DND-41 (cell line): Measurements from ENCODE around the gene FITM2.

Experiments
- ATAC-seq: fragments of 200-7000 bp; cut with Tn5 transposase; 3 replicates; pipeline ENCODE4 v1.9.1; 2021; ENCODE audit warnings: low read depth; ENCODE audit not compliant: insufficient read depth
- DNase-seq: peaks from one replicate; pipeline ENCODE4 v3.0.0-alpha.2; 2020
- H2AFZ ChIP-seq: 2 replicates; pipeline ENCODE4 v1.6.0; 2012; ENCODE audit warnings: low read depth, low read length
- H3K27ac ChIP-seq: 2 replicates; pipeline ENCODE4 v1.5.1; 2012; ENCODE audit warnings: low read length, inconsistent platforms
- H3K27me3 ChIP-seq: fragments of 200-600 bp; sonication (generic); 2 replicates; pipeline ENCODE4 v1.6.0; 2012; ENCODE audit warnings: low read length, mild to moderate bottlenecking, inconsistent platforms; ENCODE audit not compliant: insufficient read depth, poor library complexity
- H3K36me3 ChIP-seq: 2 replicates; pipeline ENCODE4 v1.5.1; 2012; ENCODE audit warnings: low read length, inconsistent platforms; ENCODE audit not compliant: insufficient read depth
- H3K4me1 ChIP-seq: 2 replicates; pipeline ENCODE4 v1.5.1; 2012; ENCODE audit warnings: mild to moderate bottlenecking, low read length; ENCODE audit not compliant: insufficient read depth
- H3K4me2 ChIP-seq: 2 replicates; pipeline ENCODE4 v1.6.0; 2012; ENCODE audit warnings: mild to moderate bottlenecking, moderate library complexity, low read length, inconsistent platforms; ENCODE audit not compliant: insufficient read depth
- H3K4me3 ChIP-seq, 2 experiments: fragments of 200-600 bp in 1 of 2; shearing (Covaris generic) in 1 of 2; 2 replicates each; pipeline ENCODE4 v1.5.1; 2012 to 2016; ENCODE audit warnings: inconsistent platforms in 2 of 2, low read length in 2 of 2, mild to moderate bottlenecking in 2 of 2, low read depth in 1 of 2, moderate library complexity in 1 of 2
- H3K79me2 ChIP-seq: 2 replicates; pipeline ENCODE4 v1.6.0; 2012; ENCODE audit warnings: low read length, inconsistent platforms; ENCODE audit not compliant: insufficient read depth
- H3K9ac ChIP-seq: 2 replicates; pipeline ENCODE4 v1.6.0; 2012; ENCODE audit warnings: low read depth, mild to moderate bottlenecking, inconsistent platforms, low read length, moderate library complexity
- H3K9me3 ChIP-seq: 2 replicates; pipeline ENCODE4 v1.5.1; 2012; ENCODE audit warnings: low read length, moderate library complexity, mild to moderate bottlenecking, inconsistent platforms; ENCODE audit not compliant: insufficient read depth, severe bottlenecking
- H4K20me1 ChIP-seq: 2 replicates; pipeline ENCODE4 v1.6.0; 2012; ENCODE audit warnings: low read length; ENCODE audit not compliant: insufficient read depth
- EZH2 ChIP-seq: IDR thresholded peaks from 3 replicates; pipeline ENCODE4 v1.6.1; 2012; ENCODE audit warnings: borderline replicate concordance, low read depth, mild to moderate bottlenecking, moderate library complexity, low read length, inconsistent platforms; ENCODE audit not compliant: severe bottlenecking
- TF ChIP-seq, protein P1 (sequence below): IDR thresholded peaks from 2 replicates; pipeline ENCODE4 v1.5.1; 2012; ENCODE audit warnings: borderline replicate concordance, low read length, moderate library complexity, mild to moderate bottlenecking; ENCODE audit not compliant: poor library complexity, severe bottlenecking; ENCODE audit errors: extremely low read depth

The FITM2 gene

DNA sequence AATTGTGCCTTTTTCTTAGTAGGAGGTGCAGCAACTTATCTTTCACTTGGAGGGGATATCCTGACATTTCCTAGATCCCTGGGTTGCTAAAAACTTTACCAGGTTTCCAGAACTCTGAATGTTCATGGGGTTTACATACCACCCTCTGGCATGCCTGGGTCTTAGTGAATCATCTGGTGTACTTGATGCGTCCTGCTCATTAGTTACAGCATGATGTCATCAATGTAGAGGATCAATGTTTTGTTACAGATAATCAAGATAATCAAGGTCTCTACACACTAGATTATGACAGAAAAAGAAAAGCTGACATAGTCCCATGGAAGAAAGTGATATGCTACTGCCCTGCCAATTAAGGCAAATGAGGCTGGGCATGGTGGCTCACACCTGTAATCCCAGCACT is 27.0 kb downstream of the FITM2 start:
- no peak overlapping the region for H3K27ac ChIP-seq
- no peak overlapping the region for H3K4me3 ChIP-seq
- no peak overlapping the region for H3K4me2 ChIP-seq
- peaks cover 10% of the 10 kb centered on the region; the same call in 1 of the 2 replicates for H4K20me1 ChIP-seq
- TF ChIP-seq EZH2, result no peak
- TF ChIP-seq, protein P1, sequence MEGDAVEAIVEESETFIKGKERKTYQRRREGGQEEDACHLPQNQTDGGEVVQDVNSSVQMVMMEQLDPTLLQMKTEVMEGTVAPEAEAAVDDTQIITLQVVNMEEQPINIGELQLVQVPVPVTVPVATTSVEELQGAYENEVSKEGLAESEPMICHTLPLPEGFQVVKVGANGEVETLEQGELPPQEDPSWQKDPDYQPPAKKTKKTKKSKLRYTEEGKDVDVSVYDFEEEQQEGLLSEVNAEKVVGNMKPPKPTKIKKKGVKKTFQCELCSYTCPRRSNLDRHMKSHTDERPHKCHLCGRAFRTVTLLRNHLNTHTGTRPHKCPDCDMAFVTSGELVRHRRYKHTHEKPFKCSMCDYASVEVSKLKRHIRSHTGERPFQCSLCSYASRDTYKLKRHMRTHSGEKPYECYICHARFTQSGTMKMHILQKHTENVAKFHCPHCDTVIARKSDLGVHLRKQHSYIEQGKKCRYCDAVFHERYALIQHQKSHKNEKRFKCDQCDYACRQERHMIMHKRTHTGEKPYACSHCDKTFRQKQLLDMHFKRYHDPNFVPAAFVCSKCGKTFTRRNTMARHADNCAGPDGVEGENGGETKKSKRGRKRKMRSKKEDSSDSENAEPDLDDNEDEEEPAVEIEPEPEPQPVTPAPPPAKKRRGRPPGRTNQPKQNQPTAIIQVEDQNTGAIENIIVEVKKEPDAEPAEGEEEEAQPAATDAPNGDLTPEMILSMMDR, result no peak
- H2AFZ ChIP-seq, result no peak overlapping the region
- peaks cover 4% of the 10 kb centered on the region for H3K9me3 ChIP-seq
- no peak overlapping the region for H3K9ac ChIP-seq
- no peak for DNase-seq
- no peaks in the 10 kb centered on the region for H3K79me2 ChIP-seq
- H3K36me3 ChIP-seq, result no peaks in the 10 kb centered on the region
- no peak for ATAC-seq
- no peaks in the 10 kb centered on the region for H3K4me1 ChIP-seq
- H3K27me3 ChIP-seq, result no peaks in the 10 kb centered on the region

DNA sequence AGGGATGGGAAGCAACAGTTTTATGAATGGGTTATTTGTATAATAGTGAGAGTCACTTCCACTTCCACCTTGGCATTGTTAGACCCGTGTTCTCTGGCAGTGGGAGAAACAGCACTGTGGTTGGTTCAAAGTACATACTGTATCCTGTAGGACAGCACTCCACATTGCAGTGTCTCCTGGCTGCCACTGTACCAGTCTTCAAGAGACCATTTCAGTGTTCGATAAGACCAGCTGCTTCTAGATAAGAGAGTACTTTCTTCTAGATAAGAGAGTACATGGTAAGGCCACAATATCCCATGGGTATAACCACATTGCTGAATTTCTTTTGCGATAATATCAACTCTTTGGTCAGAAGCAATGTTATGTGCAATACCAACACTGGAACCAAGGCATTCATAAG is 28.8 kb downstream of the FITM2 start:
- no peak overlapping the region for H3K27ac ChIP-seq
- H3K4me1 ChIP-seq, result no peaks in the 10 kb centered on the region
- peaks cover 10% of the 10 kb centered on the region; the same call in 1 of the 2 replicates for H4K20me1 ChIP-seq
- H3K9me3 ChIP-seq, result no peaks in the 10 kb centered on the region
- H3K4me2 ChIP-seq, result no peak overlapping the region
- no peak overlapping the region for H2AFZ ChIP-seq
- H3K27me3 ChIP-seq, result no peaks in the 10 kb centered on the region
- ATAC-seq (no peak), DNase-seq (no peak)
- no peaks in the 10 kb centered on the region for H3K79me2 ChIP-seq
- H3K9ac ChIP-seq, result no peak overlapping the region
- H3K4me3 ChIP-seq, result no peak overlapping the region
- no peaks in the 10 kb centered on the region for H3K36me3 ChIP-seq
- TF ChIP-seq, protein P1, result no peak

- ATAC-seq (no peak), DNase-seq (no peak)
- H3K79me2 ChIP-seq, result no peaks in the 10 kb centered on the region
- no peak overlapping the region for H3K4me2 ChIP-seq
- no peaks in the 10 kb centered on the region for H3K4me1 ChIP-seq
- H3K9ac ChIP-seq, result no peak overlapping the region
- no peaks in the 10 kb centered on the region for H3K9me3 ChIP-seq
- TF ChIP-seq, protein P1, result no peak
- no peak for TF ChIP-seq EZH2
- H4K20me1 ChIP-seq, result peaks cover 10% of the 10 kb centered on the region; the same call in 1 of the 2 replicates
- H3K36me3 ChIP-seq, result no peaks in the 10 kb centered on the region
- H3K27me3 ChIP-seq, result no peaks in the 10 kb centered on the region
- no peak overlapping the region for H2AFZ ChIP-seq
- no peak overlapping the region for H3K4me3 ChIP-seq
- no peak overlapping the region for H3K27ac ChIP-seq
Measured at GRCh38 chr20:44280387-44280786, 30.6 kb downstream of the FITM2 start.

GRCh38 chr20:44279228-44279627 is 31.8 kb downstream of the FITM2 start:
- TF ChIP-seq EZH2, result no peak
- TF ChIP-seq, protein P1, result no peak
- H3K4me2 ChIP-seq, result no peak overlapping the region

More at GRCh38 chr20:44279228-44279627, 31.8 kb downstream of the FITM2 start:
- no peak overlapping the region for H3K9ac ChIP-seq
- H3K36me3 ChIP-seq, result no peaks in the 10 kb centered on the region
- no peaks in the 10 kb centered on the region for H3K9me3 ChIP-seq
- H3K4me1 ChIP-seq, result no peaks in the 10 kb centered on the region
- H2AFZ ChIP-seq, result no peak overlapping the region
- DNase-seq, result no peak
- H4K20me1 ChIP-seq, result peaks cover 13% of the 10 kb centered on the region; the same call in 1 of the 2 replicates
- no peaks in the 10 kb centered on the region for H3K79me2 ChIP-seq
- no peak overlapping the region for H3K27ac ChIP-seq
- ATAC-seq, result no peak
- H3K27me3 ChIP-seq, result no peaks in the 10 kb centered on the region
- H3K4me3 ChIP-seq, result no peak overlapping the region
